Sigmoid colon (tissue), 3 donors: ENCODE results near the gene TMC1.

Experiments
- POLR2A ChIP-seq, 2 donors: fragments of 450-650 bp; IDR thresholded peaks; one replicate each; pipeline ENCODE4 v1.6.1; 2016; ENCODE audit warnings: antibody characterized with exemption in 2 of 2, mild to moderate bottlenecking in 2 of 2, moderate library complexity in 2 of 2
- TF ChIP-seq, protein P1 (sequence below), 4 experiments: fragments of 450-650 bp in 3 of 4; fragments of 200-600 bp in 1 of 4; IDR thresholded peaks; one replicate each; pipeline ENCODE4 v1.5.1; 2016 to 2019; ENCODE audit warnings: antibody characterized with exemption in 4 of 4, mild to moderate bottlenecking in 3 of 4, moderate library complexity in 2 of 4

DNA sequence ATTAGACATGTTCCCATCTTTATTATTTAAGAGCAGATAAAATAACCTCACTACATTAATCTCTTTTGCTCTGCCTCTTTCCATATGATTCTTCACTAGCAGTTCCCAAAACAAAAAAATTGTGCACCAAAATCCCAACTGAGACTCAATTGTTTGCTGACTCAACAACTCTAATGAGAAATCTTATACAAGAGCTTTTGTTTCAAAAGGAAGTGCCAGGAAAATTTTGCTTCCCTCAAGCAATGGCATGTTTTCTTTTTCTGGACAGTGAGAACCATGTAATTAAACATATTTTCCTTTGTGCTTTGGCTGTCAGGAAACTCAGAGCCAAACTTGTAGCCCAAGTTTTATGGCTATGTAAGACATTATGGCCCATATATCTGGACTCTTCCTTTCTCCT lies 62.0 kb downstream of the TMC1 start:
- TF ChIP-seq, protein P1, sequence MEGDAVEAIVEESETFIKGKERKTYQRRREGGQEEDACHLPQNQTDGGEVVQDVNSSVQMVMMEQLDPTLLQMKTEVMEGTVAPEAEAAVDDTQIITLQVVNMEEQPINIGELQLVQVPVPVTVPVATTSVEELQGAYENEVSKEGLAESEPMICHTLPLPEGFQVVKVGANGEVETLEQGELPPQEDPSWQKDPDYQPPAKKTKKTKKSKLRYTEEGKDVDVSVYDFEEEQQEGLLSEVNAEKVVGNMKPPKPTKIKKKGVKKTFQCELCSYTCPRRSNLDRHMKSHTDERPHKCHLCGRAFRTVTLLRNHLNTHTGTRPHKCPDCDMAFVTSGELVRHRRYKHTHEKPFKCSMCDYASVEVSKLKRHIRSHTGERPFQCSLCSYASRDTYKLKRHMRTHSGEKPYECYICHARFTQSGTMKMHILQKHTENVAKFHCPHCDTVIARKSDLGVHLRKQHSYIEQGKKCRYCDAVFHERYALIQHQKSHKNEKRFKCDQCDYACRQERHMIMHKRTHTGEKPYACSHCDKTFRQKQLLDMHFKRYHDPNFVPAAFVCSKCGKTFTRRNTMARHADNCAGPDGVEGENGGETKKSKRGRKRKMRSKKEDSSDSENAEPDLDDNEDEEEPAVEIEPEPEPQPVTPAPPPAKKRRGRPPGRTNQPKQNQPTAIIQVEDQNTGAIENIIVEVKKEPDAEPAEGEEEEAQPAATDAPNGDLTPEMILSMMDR (IDR thresholded peaks at IDR 0.05) = no peak
- no peak for TF ChIP-seq POLR2A (IDR thresholded peaks at IDR 0.05)
